ENCODE data around the gene SLC27A4.

Gene SLC27A4

GRCh38 chr9:128339761-128340690, at the start of gene SLC27A4:
SLC27A4 (plus strand) TSS chr9:128340527; CDS start chr9:128343133, 2,606 bp downstream.
- CTCF ChIA-PET: interaction anchor here (1.5 kb wide), 1 partner anchor 22 kb away, joined by 7 read pairs; no protein-coding TSS in a partner anchor
- POLR2A ChIA-PET: interaction anchor here (0.6 to 1.0 kb wide), 5 partner anchors 10 to 80 kb away, joined by 3 to 4 read pairs (median 3); no protein-coding TSS in a partner anchor

DNA sequence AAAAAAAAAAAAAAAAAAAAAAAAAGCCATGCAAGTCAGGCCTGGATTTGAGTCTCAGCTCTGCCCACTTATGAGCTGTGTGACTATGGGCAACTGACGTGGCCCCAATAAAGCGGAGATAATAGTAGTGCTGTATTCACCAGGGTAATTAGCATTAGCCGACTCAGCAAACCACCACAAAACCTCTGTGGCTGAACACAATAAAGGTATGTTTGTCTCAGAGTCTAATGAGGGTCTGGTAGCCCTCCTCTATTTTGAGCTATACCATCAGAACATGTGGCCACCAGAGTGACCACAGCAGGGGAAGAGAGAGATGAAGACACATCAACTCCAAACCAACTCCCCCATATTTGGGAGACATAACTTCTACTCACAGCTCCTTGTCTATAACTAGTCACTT, 48.3 kb upstream of the SLC27A4 start:
- TF ChIP-seq PKNOX1 (IDR thresholded peaks at IDR 0.05) (no peak), CTBP1 (IDR thresholded peaks at IDR 0.05; ENCODE audit: borderline replicate concordance) (no peak), FOXA1 (IDR thresholded peaks at IDR 0.05) (no peak), FOXK2 (IDR thresholded peaks at IDR 0.05) (no peak)
- DNase-seq (ENCODE audit: extremely low spot score): no peak
- POLR2A ChIA-PET: interaction anchor here (0.8 kb wide), 1 partner anchor 16 kb away, joined by 5 read pairs; the partner anchor contains the start of genes GOLGA2 and SWI5
- CTCF ChIA-PET: interaction anchor here (1.0 kb wide), 1 partner anchor 128 kb away, joined by 3 read pairs; no protein-coding TSS in a partner anchor

More at GRCh38 chr9:128339761-128340690, at the start of gene SLC27A4:
- no peak for TF ChIP-seq FOXM1 (IDR thresholded peaks at IDR 0.05; ENCODE audit: borderline replicate concordance)
- no peak for TF ChIP-seq SUZ12 (IDR thresholded peaks at IDR 0.05)
- no peak for TF ChIP-seq HDGF (IDR thresholded peaks at IDR 0.05; ENCODE audit: borderline replicate concordance)
- no peak for TF ChIP-seq BHLHE40 (IDR thresholded peaks at IDR 0.05; ENCODE audit: borderline replicate concordance)
- TF ChIP-seq L3MBTL2 (conservative IDR thresholded peaks at IDR 0.05): no peak
- TF ChIP-seq NFRKB (IDR thresholded peaks at IDR 0.05): no peak
- no peak for TF ChIP-seq FOXA1 (IDR thresholded peaks at IDR 0.05)
- no peak for TF ChIP-seq ELF4 (IDR thresholded peaks at IDR 0.05)
- peak; percentile 90 for DNase-seq (ENCODE audit: extremely low spot score)

- DNase-seq (ENCODE audit: extremely low spot score): no peak
- ChIA-PET CTCF (no interaction called here), POLR2A (interaction anchor here (1.0 kb wide), 1 partner anchor 17 kb away, joined by 3 read pairs; the partner anchor contains the start of genes GOLGA2 and SWI5)
- TF ChIP-seq SUZ12 (IDR thresholded peaks at IDR 0.05) (no peak), TARDBP (IDR thresholded peaks at IDR 0.05) (no peak), FOXK2 (IDR thresholded peaks at IDR 0.05) (no peak), FOXM1 (IDR thresholded peaks at IDR 0.05; ENCODE audit: borderline replicate concordance) (no peak), BHLHE40 (IDR thresholded peaks at IDR 0.05; ENCODE audit: borderline replicate concordance) (no peak), HDGF (IDR thresholded peaks at IDR 0.05; ENCODE audit: borderline replicate concordance) (no peak), FOXA1 (IDR thresholded peaks at IDR 0.05) (no peak), CTBP1 (IDR thresholded peaks at IDR 0.05; ENCODE audit: borderline replicate concordance) (no peak), ARNT (IDR thresholded peaks at IDR 0.05) (no peak), ZNF384 (IDR thresholded peaks at IDR 0.05) (no peak), NFRKB (IDR thresholded peaks at IDR 0.05) (no peak), ELF4 (IDR thresholded peaks at IDR 0.05) (no peak), L3MBTL2 (conservative IDR thresholded peaks at IDR 0.05) (no peak), PKNOX1 (IDR thresholded peaks at IDR 0.05) (no peak), LEF1 (IDR thresholded peaks at IDR 0.05; ENCODE audit: borderline replicate concordance) (no peak), SP1 (IDR thresholded peaks at IDR 0.05) (no peak)
These were observed 47.2 kb upstream of the SLC27A4 start for GRCh38 chr9:128293091-128293490.

DNA sequence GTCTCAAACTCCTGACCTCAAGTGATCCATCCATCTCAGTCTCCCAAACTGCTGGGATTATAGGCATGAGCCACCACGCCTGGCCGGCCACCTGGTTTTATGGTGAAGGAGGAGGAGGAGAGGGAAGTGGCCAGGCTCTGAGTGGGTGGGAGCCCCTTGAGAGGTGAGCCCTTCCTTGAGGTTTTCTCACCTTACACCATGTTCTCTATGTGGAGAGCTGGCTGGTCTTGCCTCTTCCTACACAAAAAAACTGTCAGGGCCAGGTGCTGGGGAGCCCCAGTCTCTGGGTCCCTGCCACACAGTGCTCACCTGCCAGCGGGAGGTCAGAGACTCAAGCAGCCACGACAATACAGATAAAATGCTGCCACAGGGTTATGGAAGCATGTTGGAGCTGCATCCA, 46.2 kb upstream of the SLC27A4 start:
- TF ChIP-seq ARNT (IDR thresholded peaks at IDR 0.05): no peak
- no peak for TF ChIP-seq CTBP1 (IDR thresholded peaks at IDR 0.05; ENCODE audit: borderline replicate concordance)
- no peak for TF ChIP-seq FOXA1 (IDR thresholded peaks at IDR 0.05)
- no peak for TF ChIP-seq NFRKB (IDR thresholded peaks at IDR 0.05)
- no peak for TF ChIP-seq SUZ12 (IDR thresholded peaks at IDR 0.05)
- TF ChIP-seq TARDBP (IDR thresholded peaks at IDR 0.05): no peak
- no peak for TF ChIP-seq FOXK2 (IDR thresholded peaks at IDR 0.05)
- no peak for TF ChIP-seq SP1 (IDR thresholded peaks at IDR 0.05)
- no peak for TF ChIP-seq FOXM1 (IDR thresholded peaks at IDR 0.05; ENCODE audit: borderline replicate concordance)
- no peak for TF ChIP-seq ZNF384 (IDR thresholded peaks at IDR 0.05)
- TF ChIP-seq BHLHE40 (IDR thresholded peaks at IDR 0.05; ENCODE audit: borderline replicate concordance): no peak
- TF ChIP-seq PKNOX1 (IDR thresholded peaks at IDR 0.05): no peak
- TF ChIP-seq HDGF (IDR thresholded peaks at IDR 0.05; ENCODE audit: borderline replicate concordance): no peak
- no peak for TF ChIP-seq LEF1 (IDR thresholded peaks at IDR 0.05; ENCODE audit: borderline replicate concordance)
- no peak for TF ChIP-seq ELF4 (IDR thresholded peaks at IDR 0.05)
- no peak for TF ChIP-seq L3MBTL2 (conservative IDR thresholded peaks at IDR 0.05)
- no peak for DNase-seq (ENCODE audit: extremely low spot score)
- ChIA-PET POLR2A (interaction anchor here (1.0 to 1.5 kb wide), 2 partner anchors 18 kb away, joined by 3 read pairs; partner anchors contain the start of genes GOLGA2 and SWI5), CTCF (interaction anchor here (0.7 kb wide), 1 partner anchor 33 kb away, joined by 3 read pairs; no protein-coding TSS in a partner anchor)

DNA sequence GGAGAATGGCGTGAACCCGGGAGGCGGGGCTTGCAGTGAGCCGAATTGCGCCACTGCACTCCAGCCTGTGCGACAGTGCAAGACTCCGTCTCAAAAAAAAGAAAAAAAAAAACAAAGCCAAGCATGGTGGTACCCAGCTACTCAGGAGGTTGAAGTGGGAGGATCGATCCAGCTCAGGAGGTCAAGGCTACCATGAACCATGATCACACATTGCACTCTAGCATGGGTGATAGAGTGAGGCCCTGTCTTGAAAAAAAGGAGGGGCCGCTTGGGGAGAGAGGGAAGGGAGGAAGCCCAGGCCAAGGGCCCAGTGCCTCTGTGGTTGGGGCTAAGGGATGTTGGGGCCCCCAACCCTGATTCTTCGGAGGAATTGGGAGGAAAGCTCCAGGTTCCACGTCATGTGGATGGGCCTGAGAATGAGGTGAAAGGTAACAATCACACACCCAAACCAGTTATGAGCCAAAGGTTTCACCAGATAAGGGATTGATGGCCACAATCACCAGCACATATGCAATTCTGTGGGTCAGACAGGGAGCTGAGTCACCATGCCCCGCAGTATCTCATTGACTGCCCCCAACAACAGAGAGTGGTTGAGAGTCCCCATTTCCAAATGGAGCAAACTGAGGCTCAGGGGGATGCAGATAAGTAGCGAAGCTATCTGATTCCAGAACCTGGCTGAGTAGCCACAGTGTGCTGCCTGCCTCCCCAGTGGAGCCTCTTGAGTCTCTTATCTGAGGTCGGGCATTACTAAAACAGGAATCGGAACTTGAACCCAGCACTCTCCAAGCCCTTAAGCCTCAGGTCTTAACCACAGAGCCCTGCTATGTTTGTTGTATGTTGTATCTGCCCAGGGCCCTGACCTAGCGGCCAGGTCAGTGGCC, 43.7 kb upstream of the SLC27A4 start:
- ChIA-PET POLR2A (interaction anchor here (0.8 kb wide), 1 partner anchor 10 kb away, joined by 3 read pairs; no protein-coding TSS in a partner anchor), CTCF (interaction anchor here (0.8 to 2.5 kb wide), 2 partner anchors 45 to 50 kb away, joined by 3 to 10 read pairs; no protein-coding TSS in a partner anchor)
- no peak for TF ChIP-seq NFRKB (IDR thresholded peaks at IDR 0.05)
- no peak for TF ChIP-seq CTBP1 (IDR thresholded peaks at IDR 0.05; ENCODE audit: borderline replicate concordance)
- no peak for TF ChIP-seq SUZ12 (IDR thresholded peaks at IDR 0.05)
- TF ChIP-seq FOXK2 (IDR thresholded peaks at IDR 0.05): no peak
- TF ChIP-seq SP1 (IDR thresholded peaks at IDR 0.05): no peak
- no peak for TF ChIP-seq ARNT (IDR thresholded peaks at IDR 0.05)
- no peak for TF ChIP-seq FOXM1 (IDR thresholded peaks at IDR 0.05; ENCODE audit: borderline replicate concordance)
- TF ChIP-seq FOXA1 (IDR thresholded peaks at IDR 0.05): no peak
- TF ChIP-seq ZNF384 (IDR thresholded peaks at IDR 0.05): no peak
- no peak for TF ChIP-seq ELF4 (IDR thresholded peaks at IDR 0.05)
- TF ChIP-seq PKNOX1 (IDR thresholded peaks at IDR 0.05): no peak
- TF ChIP-seq L3MBTL2 (conservative IDR thresholded peaks at IDR 0.05): no peak
- TF ChIP-seq LEF1 (IDR thresholded peaks at IDR 0.05; ENCODE audit: borderline replicate concordance): no peak
- no peak for TF ChIP-seq BHLHE40 (IDR thresholded peaks at IDR 0.05; ENCODE audit: borderline replicate concordance)
- TF ChIP-seq TARDBP (IDR thresholded peaks at IDR 0.05): no peak
- TF ChIP-seq HDGF (IDR thresholded peaks at IDR 0.05; ENCODE audit: borderline replicate concordance): no peak
- no peak for DNase-seq (ENCODE audit: extremely low spot score)

All from HEK293T (cell line).